GM18499 (cell line): ENCODE results near the gene PTPN12.
"Not testable (repeated sequence)": the region's sequence is repeated elsewhere in the genome, so short reads cannot be mapped to it uniquely, and the experiment has no call there.

Experiments used
- ATAC-seq: cut with Tn5 transposase; IDR thresholded peaks from one replicate; pipeline ENCODE4 v1.9.1; 2021; ENCODE audit warnings: moderate number of reproducible peaks; ENCODE audit not compliant: insufficient read depth, unreplicated experiment

PTPN12 gene

DNA sequence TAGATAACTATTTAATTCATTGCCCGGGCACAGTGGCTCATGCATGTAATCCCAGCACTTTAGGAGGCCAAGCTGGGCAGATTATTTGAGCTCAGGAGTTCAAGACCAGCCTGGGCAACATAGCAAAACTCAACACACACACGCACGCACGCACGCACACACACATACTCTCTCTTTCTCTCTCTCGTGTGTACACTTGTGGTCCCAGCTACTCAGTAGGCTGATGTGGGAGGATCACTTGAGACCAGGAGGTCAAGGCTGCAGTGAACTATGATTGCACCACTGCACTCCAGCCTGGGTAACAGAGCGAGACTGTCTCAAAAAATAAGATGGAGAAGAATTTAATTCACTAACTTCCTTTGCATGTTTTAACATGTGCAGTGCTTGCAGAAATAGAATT is 38.1 kb downstream of the PTPN12 start:
- ATAC-seq, result no peak

DNA sequence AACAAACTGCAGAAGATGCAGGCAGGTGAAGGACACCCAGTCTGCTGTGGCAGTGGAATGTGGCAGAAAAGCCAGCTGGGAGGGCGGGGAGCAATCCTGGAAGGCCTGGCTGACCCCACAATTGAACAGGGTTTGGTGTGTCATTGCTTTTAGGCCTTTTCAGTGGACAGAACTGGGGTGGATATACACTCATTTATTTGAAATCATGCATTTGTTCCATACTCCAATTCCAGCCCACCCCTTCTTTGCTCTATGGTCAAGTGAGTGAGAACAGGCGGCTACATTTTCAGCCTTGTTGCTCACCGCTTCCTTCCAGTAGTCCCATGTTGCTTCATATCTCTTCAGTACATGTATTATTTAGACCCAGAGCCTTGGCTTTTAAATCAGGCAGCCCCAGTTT is 39.8 kb downstream of the PTPN12 start:
- ATAC-seq, result no peak

DNA sequence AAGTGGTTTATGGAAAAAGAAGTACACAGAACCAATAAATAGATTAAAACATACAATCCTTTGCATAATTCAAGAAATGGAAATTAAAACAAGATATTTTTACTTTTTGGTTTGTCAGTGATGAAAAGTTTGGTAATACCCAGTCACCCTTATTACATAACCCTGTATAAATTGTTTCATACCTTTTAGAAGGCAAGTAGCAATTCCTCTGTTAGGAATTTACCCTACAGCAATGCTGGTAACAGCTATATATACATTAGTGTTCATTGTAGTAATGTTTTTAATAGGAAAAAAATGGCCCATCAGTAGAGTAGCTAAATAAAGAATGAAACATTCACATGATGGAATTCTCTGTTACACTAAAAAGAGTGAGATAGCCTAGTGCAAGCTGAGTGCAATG is 42.7 kb downstream of the PTPN12 start:
- no peak for ATAC-seq

DNA sequence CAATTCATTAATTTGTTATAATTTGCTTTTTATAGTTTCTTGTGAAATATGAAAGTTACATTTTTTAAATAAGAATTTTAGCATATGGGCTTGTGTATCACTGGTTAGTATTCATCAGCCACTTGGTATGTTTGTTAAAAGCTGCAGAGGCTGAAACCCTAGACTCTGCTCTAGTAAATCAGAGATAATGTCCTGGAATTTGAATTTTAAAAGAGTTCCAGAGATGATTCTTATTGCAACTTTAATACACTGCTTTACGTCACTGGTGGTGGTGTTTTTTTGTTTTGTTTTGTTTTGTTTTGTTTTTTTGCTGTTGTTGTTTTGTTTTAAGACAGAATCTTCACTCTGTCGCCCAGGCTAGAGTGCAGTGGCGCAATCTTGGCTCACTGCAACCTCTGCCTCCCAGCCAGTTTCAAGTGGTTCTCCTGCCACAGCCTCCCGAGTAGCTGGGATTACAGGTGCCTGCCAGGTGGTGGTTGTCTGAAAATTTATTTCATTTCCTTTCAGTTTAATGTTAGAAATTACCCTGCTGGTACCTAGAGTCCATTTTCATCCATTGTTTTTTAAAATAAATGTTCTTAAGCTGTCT is 43.8 kb downstream of the PTPN12 start:
- ATAC-seq, result no peak

DNA sequence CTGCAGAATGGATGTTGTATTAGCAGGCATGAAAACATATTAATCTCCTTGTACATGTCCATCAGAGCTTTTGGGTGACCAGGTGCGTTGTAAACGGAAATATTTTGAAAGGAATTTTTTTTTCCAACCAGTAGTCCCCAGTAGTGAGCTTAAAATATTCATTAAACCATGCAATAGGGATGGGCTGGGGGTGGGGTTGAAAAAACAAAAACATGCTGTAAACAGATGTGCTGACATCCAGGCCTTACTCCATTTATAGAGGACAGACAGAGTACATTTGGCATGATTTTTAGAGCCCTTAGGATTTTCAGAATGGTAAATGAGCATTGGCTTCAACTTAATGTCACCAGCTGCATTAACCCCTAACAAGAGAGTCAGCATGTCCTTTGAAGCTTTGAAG is 50.2 kb downstream of the PTPN12 start:
- no peak for ATAC-seq

DNA sequence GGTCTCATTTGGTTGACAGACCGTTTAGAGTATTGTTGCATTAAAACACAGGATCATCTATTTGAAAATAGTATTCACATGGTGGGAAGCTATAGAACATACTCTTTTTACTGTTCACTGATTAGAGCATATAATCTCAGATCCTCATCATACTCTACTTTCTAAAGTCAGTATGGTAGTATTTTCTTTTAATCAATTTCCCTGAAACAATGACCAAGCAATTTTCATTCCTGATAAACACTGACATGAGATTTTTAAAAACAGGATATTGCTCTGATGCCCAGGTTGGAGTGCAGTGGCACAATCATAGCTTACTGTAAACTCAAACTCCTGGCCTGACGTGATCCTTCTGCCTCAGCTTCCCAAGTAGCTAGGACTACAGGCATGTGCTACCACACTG is 63.9 kb downstream of the PTPN12 start:
- no peak for ATAC-seq

DNA sequence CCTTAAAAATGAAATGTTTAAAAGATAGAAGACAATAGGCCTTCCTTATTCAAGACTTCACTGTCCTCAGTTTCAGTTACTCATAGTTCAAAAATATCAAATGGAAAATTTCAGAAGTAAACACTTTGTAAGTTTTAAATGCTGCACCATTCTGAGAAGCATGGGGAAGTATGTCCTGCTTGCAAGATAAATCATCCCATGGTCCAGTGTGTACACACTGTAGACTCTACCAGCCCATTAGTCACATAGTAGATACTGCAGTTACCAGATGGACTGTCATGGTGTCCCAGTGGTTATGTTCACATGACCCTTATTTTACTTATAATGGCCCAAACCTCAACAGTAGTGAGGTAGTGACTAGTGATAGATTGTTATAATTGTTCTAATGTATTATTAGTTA is 69.5 kb downstream of the PTPN12 start:
- ATAC-seq, result no peak

DNA sequence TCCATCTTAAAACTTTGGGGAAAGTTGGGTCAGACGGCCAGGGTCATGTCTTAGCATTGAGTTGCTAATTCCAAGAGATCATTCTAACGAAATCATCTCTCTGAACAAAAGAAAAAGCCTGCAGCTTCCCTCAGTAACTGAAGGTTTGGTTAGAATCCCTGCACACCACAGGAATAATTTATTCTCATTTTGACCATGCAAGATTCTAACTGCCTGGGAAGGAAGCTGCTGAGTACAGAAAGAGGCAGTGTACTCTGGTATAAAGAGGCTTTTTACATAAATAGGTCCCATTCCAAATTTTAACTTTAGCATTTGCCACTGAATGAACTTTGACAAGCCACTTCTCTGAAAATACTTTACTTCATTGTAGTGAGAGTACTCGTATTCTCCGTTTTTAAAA is 82.2 kb downstream of the PTPN12 start:
- no peak for ATAC-seq

DNA sequence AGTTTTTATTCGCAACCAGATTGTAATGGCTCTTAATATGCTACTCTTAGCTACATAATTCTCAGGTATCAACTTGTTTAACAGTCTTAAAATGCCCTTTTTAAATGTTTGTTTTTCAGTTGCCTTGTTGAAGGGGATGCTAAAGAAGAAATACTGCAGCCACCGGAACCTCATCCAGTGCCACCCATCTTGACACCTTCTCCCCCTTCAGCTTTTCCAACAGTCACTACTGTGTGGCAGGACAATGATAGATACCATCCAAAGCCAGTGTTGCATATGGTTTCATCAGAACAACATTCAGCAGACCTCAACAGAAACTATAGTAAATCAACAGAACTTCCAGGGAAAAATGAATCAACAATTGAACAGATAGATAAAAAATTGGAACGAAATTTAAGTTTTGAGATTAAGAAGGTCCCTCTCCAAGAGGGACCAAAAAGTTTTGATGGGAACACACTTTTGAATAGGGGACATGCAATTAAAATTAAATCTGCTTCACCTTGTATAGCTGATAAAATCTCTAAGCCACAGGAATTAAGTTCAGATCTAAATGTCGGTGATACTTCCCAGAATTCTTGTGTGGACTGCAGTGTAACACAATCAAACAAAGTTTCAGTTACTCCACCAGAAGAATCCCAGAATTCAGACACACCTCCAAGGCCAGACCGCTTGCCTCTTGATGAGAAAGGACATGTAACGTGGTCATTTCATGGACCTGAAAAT is 89.7 kb downstream of the PTPN12 start:
- no peak for ATAC-seq

DNA sequence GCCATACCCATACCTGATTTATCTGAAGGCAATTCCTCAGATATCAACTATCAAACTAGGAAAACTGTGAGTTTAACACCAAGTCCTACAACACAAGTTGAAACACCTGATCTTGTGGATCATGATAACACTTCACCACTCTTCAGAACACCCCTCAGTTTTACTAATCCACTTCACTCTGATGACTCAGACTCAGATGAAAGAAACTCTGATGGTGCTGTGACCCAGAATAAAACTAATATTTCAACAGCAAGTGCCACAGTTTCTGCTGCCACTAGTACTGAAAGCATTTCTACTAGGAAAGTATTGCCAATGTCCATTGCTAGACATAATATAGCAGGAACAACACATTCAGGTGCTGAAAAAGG is 90.2 kb downstream of the PTPN12 start:
- no peak for ATAC-seq

DNA sequence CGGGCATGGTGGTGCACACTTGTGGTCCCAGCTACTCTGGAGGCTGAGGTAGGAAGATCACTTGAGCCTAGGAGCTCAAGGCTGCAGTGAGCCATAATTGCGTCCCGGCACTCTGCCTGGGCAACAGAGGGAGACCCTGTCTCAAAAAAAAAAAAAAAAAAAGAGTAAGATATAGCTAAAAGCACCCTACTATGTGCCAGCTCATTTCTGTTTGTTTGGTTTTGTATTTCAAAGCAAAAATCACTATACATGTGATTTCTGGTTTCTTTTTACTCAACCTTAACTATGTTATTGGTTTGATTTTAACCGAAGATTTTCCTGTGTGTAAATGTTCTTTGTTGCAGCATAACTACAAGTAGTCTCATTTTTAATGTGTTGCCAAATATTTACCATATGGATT is 92.7 kb downstream of the PTPN12 start:
- no peak for ATAC-seq

DNA sequence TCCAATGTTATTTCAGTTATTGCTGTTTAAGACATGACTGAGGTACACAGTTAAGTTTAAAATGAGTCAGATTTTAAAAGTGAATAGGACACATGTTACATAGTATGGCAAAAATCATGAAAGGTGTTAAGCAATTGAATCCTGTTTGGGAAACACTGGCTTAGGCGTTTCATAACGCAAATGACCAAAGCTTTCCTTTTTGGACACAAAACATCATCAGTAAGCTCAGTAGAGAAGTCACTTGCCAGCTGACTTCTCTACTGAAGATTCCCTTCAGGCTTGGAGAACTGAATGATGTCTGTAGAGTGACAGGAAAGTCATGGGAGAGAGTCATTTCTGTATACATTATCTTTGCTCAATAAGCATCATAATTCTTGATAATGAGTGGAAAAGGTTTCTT is 94.7 kb downstream of the PTPN12 start:
- ATAC-seq, result no peak

DNA sequence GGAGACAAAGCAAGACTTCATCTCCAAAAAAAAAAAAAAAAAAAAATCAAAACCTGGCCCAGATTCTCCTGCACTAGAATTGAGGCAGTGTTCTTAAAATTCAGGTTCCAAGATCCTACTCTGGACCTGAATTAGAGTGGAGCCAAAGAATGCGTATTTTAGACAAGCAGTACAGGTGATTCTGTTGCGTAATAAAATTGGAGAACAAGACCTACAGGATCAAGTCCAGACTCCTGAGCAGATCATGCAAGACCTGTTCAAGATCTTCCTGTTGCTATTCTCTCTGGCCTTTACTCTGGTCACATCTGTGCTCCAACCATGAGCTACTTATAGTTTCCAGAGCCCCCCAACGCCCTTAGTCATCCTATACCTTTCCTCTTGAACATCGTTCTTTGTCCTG is 107.7 kb downstream of the PTPN12 start:
- ATAC-seq, result no peak

DNA sequence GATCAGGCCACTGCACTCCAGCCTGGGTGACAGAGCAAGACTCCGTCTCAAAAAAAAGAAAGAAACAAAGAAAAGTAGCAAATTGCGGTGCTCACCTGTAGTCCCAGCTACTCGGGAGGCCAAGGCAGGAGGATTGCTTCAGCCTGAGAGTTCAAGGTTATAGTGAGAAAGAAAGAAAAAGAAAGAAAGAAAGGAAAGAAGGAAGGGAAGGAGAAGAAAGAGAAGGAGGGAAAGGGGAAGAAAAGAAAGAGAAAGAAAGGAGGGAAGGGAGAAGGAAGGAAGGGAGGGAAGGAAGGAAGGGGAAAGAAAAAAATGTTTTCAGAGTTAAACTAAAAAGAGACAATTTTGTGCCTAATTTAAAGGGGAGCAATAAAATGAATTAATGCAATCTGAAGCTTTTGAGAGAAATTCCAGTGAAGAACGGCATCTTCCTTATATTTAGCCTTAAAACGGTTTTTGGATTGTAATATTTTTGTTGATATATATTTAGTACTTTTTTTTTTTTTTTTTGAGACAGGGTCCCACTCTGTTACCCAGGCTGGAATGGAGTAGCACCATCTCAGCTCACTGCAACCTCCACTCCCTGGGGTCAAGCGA is 111.7 kb downstream of the PTPN12 start:
- no peak for ATAC-seq

DNA sequence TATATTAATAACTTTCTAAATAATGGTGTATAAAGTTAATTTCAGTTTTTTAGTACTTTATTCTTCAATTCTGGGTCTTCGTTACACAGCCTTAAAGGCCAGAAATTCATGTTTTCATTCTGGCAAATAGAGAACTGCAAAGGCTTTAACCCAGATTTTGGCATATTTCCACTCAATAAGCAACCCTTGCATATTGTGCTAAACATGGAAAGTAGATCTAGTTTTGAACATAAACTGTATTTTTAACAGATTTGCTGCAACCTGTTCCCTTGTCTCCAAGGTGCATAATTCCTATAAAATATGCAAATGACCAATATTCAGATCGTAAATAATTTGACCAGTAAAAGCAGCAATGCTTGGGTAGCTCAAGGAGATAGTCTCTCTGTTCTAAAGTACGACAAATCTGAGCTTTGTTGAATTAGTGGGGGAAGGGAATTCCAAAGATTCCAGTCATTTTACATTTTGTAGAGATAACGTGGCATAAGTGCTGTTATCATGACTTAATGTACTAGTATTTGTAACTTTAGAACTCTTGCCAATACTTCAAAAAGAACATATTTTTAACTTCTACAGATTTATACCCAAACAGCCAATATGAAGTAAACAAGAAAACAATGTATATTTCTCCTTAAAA is 112.7 kb downstream of the PTPN12 start:
- ATAC-seq, result no peak

DNA sequence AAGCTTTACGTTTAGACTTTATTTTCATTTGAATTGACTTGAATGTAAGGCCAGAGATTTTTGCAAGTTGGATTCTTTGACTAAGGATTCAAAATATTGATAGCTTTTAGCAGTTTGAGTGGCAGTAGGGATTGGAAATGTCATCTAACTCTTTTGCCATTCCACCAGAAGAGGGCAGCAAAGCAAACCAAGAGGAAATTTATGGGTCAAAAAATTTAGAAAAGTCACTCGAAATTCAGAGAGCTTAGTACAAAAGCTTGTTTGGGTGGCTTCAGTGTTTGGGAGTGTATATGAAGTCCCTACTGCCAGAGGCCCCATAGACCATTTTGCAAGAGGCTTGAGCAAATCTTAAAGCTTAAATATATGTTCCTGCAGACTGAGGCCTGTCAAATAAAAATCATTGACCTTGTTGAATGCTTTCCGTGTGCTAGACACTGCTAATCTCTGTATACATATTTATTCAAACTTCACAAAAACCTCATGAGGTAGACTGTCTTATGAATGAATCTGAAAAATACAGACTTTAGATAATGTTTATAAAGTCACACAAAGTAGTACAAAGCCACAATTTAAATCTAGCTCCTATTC is 114.6 kb downstream of the PTPN12 start:
- ATAC-seq, result no peak

DNA sequence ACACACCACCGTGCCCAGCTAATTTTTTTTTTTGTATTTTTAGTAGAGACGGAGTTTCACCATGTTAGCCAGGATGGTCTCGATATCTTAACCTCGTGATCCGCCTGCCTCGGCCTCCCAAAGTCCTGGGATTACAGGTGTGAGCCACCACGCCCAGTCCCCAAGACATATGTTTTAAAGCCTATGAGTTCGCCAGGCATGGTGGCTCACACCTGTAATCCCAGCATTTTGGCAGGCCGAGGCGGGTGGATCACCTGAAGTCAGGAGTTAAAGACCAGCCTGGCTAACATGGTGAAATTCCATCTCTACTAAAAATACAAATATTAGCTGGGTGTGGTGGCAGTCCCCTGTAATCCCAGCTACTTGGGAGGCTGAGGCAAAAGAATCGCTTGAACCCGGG is 115.7 kb downstream of the PTPN12 start:
- not testable (repeated sequence) for ATAC-seq

DNA sequence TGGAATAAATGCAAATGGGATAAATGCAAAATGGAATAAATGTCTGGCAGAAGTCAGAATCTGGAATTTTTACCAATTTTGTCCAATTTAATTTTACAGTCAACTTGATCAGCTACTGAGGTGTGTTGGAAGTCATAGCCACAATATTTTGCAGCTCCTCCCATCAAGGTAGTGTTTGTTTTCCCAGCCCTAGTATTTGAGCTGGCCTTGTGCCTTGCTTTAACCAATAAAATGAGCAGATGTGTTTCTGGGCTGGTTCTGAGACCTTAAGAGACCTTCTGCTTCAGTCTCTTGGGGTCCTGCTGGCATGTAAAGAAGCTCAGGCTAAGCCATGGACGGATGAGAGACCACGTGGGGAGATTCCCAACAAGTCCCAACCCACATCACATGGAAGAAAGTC is 116.5 kb downstream of the PTPN12 start:
- ATAC-seq, result no peak

DNA sequence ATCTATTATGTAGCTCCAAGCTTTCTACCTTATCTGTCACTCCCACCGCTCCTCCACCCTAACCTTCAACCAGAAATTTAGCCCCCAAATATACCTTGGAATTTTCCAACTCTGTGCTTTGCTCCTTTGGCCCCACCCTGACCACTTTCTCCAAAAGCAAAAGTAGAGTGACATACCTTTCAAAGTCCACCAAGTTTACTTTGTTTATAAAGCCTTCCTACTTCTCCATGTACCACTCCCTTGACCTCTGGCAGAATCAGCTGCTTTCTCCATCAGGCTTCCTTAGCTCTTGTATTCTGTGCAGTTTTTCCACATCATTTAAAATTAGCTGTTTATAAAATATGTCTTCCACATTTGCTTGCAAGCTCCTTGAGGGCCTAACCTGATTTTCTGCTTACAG is 118.3 kb downstream of the PTPN12 start:
- ATAC-seq, result no peak

DNA sequence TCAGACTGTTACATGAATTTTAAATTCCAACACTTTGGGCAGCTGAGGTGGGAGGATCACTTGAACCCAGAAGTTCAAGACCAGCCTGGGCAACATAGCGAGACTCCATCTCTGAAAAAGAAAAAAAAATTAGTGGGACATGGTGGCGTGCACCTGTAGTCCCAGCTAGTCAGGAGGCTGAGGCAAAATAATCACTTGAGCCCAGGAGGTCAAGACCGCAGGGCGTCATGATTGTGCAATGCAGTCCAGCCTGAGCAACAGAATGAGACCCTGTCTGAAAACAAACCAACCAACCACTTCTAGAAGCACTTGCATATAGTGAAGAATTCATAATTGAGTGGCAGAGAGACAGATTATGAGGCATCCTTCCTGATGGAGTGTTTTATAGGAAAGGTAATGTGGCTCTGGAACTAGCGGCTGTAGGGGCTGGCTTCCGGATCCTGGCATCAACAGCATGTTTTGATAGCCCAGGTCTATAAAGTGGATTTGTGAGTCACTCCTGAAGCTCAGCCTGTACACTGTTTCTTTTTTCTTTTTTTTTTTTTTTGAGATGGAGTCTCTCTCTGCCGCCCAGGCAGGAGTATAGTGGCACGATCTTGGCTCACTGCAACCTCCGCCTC is 118.9 kb downstream of the PTPN12 start:
- no peak for ATAC-seq
